ENCODE measurements around the gene LDB2.

Gene LDB2

DNA sequence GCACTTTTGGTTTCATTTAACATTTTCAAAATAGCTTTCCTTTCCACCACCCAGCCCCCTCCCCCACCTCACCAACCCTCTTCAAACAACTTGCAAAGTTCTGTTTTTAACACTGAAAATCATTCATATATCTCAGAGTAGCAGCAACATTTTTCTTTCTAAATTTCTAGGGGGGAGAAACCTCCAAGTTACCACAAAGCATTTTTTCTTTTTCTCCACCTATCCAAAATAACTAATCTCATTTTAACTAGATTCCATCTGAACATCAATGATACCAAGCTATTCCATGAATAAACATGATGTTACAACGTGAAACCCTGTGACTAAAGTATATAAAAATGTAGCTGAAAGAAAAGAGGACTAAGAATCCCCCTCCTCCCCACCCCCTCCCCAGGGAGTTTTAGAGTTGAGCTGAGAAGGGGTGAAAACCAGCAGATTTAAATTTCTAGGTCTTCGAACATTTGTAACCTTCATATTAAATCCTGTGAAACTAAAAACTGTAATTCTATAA lies 5.2 kb downstream of the LDB2 start:
- TF ChIP-seq, protein P1, sequence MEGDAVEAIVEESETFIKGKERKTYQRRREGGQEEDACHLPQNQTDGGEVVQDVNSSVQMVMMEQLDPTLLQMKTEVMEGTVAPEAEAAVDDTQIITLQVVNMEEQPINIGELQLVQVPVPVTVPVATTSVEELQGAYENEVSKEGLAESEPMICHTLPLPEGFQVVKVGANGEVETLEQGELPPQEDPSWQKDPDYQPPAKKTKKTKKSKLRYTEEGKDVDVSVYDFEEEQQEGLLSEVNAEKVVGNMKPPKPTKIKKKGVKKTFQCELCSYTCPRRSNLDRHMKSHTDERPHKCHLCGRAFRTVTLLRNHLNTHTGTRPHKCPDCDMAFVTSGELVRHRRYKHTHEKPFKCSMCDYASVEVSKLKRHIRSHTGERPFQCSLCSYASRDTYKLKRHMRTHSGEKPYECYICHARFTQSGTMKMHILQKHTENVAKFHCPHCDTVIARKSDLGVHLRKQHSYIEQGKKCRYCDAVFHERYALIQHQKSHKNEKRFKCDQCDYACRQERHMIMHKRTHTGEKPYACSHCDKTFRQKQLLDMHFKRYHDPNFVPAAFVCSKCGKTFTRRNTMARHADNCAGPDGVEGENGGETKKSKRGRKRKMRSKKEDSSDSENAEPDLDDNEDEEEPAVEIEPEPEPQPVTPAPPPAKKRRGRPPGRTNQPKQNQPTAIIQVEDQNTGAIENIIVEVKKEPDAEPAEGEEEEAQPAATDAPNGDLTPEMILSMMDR (IDR thresholded peaks at IDR 0.05; ENCODE audit: low read depth, low read length) = no peak
- TF ChIP-seq POLR2A (IDR thresholded peaks at IDR 0.05; ENCODE audit: extremely low read depth, insufficient read length) = no peak
- TF ChIP-seq MYC (IDR thresholded peaks at IDR 0.05; ENCODE audit: low read depth, low read length) = no peak
- TF ChIP-seq, protein P2, sequence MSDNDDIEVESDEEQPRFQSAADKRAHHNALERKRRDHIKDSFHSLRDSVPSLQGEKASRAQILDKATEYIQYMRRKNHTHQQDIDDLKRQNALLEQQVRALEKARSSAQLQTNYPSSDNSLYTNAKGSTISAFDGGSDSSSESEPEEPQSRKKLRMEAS (IDR thresholded peaks at IDR 0.05; ENCODE audit: low read depth, low read length) = no peak
- no peak overlapping the region for H3K4me3 ChIP-seq (ENCODE audit: low read depth, low read length)
- no peak for DNase-seq (ENCODE audit: low read depth)

DNA sequence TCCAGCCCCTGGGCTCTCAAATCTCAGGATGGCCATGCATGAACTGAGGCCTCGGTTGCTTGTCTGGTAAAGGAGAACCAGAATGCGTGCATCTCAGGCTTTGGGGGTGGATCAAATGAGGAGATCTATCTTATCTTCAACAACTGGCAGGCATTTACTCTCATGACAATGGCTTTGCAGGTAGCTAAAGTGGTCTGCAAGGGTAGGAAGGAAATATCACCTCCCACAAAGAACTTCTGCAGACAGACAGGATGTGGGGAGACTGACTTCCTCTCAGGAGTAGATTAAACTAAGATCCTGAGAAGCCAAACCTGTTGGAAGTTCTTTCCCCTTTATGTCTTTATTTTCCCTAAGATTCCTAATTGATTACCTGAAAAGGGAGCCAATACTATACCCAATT lies 7.8 kb downstream of the LDB2 start:
- DNase-seq (ENCODE audit: low read depth) = no peak
- H3K4me3 ChIP-seq (ENCODE audit: low read depth, low read length) = no peak overlapping the region
- TF ChIP-seq, protein P1 (IDR thresholded peaks at IDR 0.05; ENCODE audit: low read depth, low read length) = no peak

DNA sequence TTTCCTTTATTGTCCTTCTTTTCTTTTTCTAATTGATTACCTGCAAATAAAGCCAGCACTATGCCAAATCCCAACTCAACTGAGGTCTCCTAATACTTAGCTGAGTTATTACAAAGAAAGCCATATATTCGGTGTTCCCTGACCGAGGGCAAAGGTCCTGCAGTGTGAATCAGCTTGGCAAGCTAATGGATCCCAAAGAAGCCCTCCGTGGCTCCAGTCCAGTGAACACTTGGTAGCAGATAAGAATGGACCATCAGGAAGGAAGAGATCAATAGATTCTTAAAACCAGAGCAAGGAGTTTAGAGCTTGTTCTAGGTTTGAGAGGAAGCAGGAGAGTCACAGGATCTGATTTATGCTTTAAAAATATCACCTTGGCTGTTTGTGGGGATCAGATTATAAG lies 8.5 kb downstream of the LDB2 start:
- no peak for TF ChIP-seq POLR2A (IDR thresholded peaks at IDR 0.05; ENCODE audit: extremely low read depth, insufficient read length)
- TF ChIP-seq, protein P2 (IDR thresholded peaks at IDR 0.05; ENCODE audit: low read depth, low read length) = no peak
- TF ChIP-seq, protein P1 (IDR thresholded peaks at IDR 0.05; ENCODE audit: low read depth, low read length) = no peak
- no peak for TF ChIP-seq MYC (IDR thresholded peaks at IDR 0.05; ENCODE audit: low read depth, low read length)
- no peak for DNase-seq (ENCODE audit: low read depth)
- H3K4me3 ChIP-seq (ENCODE audit: low read depth, low read length) = no peak overlapping the region

DNA sequence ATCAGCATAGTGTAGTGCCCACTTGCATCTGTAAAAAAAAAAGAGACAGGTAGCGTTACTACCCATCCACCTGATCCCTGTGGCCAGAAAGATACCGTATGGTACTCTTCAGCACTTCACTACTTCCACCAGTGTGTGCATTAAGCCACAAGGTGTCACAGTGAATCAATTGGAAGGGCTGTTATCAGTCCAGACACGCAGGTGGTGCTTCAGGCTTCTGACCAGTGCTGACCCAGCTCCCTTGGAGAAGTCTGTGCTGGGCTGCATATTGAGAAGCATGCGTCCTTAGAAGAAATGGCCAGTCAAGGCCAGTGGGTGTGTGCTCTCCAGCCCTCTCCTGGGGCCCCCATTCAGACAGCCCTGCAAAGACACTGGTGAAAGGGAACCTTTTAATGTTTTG lies 10.6 kb downstream of the LDB2 start:
- TF ChIP-seq, protein P2 (IDR thresholded peaks at IDR 0.05; ENCODE audit: low read depth, low read length) = no peak
- TF ChIP-seq MYC (IDR thresholded peaks at IDR 0.05; ENCODE audit: low read depth, low read length) (no peak), POLR2A (IDR thresholded peaks at IDR 0.05; ENCODE audit: extremely low read depth, insufficient read length) (no peak)
- TF ChIP-seq, protein P1 (IDR thresholded peaks at IDR 0.05; ENCODE audit: low read depth, low read length) = no peak

DNA sequence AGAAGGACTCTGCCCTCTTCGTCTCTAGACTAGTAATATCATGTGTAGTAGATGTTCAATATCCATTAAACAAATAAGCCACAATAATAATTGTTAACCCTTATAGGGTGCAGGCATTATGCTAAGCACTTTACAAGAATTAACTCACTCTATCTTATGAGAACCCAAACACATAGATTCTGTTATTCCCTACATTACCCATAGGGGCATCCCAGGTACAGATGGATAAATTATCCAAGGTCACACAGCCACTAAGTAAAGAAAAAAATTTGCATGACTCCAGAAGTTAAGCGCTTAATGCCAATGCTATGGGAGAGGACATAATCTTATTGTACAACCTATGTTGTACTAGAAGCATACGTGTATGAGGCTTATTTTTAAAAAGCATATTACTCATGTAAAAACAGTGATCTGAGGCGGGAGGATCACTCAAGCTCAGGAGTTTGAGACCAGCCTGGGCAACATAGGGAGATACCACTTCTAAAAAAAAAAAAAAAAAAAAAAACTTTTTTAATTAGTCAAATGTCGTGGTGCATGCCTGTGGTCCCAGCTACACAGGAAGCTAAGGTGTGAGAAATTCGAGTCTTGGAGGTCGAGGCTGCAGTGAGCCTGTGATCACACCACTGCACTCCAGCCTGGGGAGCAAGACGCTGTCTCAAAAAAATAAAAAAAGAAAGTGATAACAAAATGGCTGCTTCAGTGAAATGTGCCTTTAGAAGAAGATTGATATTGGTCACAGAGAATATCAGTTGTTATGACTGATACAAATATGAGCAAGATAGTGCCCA lies 13.6 kb downstream of the LDB2 start:
- no peak for DNase-seq (ENCODE audit: low read depth)
- TF ChIP-seq MYC (IDR thresholded peaks at IDR 0.05; ENCODE audit: low read depth, low read length) (no peak), POLR2A (IDR thresholded peaks at IDR 0.05; ENCODE audit: extremely low read depth, insufficient read length) (no peak)
- TF ChIP-seq, protein P1 (IDR thresholded peaks at IDR 0.05; ENCODE audit: low read depth, low read length) = no peak
- TF ChIP-seq, protein P2 (IDR thresholded peaks at IDR 0.05; ENCODE audit: low read depth, low read length) = no peak
- no peak overlapping the region for H3K4me3 ChIP-seq (ENCODE audit: low read depth, low read length)

More for the DNA sequence above, 10.6 kb downstream of the LDB2 start:
- H3K4me3 ChIP-seq (ENCODE audit: low read depth, low read length) = no peak overlapping the region
- no peak for DNase-seq (ENCODE audit: low read depth)
